Measurements from ENCODE around the gene NUP85.
A peak's percentile ranks its signal among the peaks of the same experiment; 100 is the strongest.
"Not testable (repeated sequence)": the region's sequence is repeated elsewhere in the genome, so short reads cannot be mapped to it uniquely, and the experiment has no call there.

The NUP85 gene

GRCh38 chr17:75241143-75241430, 35.6 kb downstream of the NUP85 start:
- DNase-seq (ENCODE audit: low read depth in 2 of 2): no peak

GRCh38 chr17:75241502-75241901, 36.0 kb downstream of the NUP85 start:
- no peak for DNase-seq (ENCODE audit: low read depth in 2 of 2)

GRCh38 chr17:75241996-75242460, 36.5 kb downstream of the NUP85 start:
- no peak for DNase-seq (ENCODE audit: low read depth in 2 of 2)

GRCh38 chr17:75242461-75243042, 37.1 kb downstream of the NUP85 start:
- DNase-seq (ENCODE audit: low read depth in 2 of 2): no peak

- DNase-seq (ENCODE audit: low read depth in 2 of 2): no peak
These were observed 38.8 kb downstream of the NUP85 start for GRCh38 chr17:75244133-75244866.

GRCh38 chr17:75245011-75245410, 39.5 kb downstream of the NUP85 start:
- DNase-seq (ENCODE audit: low read depth in 2 of 2): no peak

- no peak for DNase-seq (ENCODE audit: low read depth in 2 of 2)
These were observed 40.9 kb downstream of the NUP85 start for GRCh38 chr17:75246404-75246803.

GRCh38 chr17:75249564-75249963, 44.1 kb downstream of the NUP85 start:
- no peak for DNase-seq (ENCODE audit: low read depth in 2 of 2)

- peak; percentile 46 to 49 for DNase-seq (ENCODE audit: low read depth in 2 of 2)
These were observed 44.6 kb downstream of the NUP85 start for GRCh38 chr17:75250009-75250471.

- DNase-seq (ENCODE audit: low read depth in 2 of 2): no peak
These were observed 46.7 kb downstream of the NUP85 start for GRCh38 chr17:75252039-75252816.

GRCh38 chr17:75255954-75256698, 50.6 kb downstream of the NUP85 start:
- DNase-seq (ENCODE audit: low read depth in 2 of 2): not testable (repeated sequence)

- DNase-seq (ENCODE audit: low read depth in 2 of 2): not testable (repeated sequence)
These were observed 51.7 kb downstream of the NUP85 start for GRCh38 chr17:75257228-75257627.

- no peak for DNase-seq (ENCODE audit: low read depth in 2 of 2)
These were observed 55.3 kb downstream of the NUP85 start for GRCh38 chr17:75260641-75261335.

GRCh38 chr17:75261336-75262111, 56.0 kb downstream of the NUP85 start, which contains the start of the genes GGA3 and MRPS7:
Gene GGA3, minus strand, starts transcription at chr17:75261606. Its CDS starts 19 bp downstream, at chr17:75261587.
Gene MRPS7, plus strand, starts transcription at chr17:75261879. Its CDS starts 22 bp downstream, at chr17:75261901.
- peak; percentile 84 to 90 for DNase-seq (ENCODE audit: low read depth in 2 of 2)

GRCh38 chr17:75262112-75262606, 56.7 kb downstream of the NUP85 start:
- no peak for DNase-seq (ENCODE audit: low read depth in 2 of 2)

- DNase-seq (ENCODE audit: low read depth in 2 of 2): no peak
These were observed 57.6 kb downstream of the NUP85 start for GRCh38 chr17:75263055-75263454.

- DNase-seq (ENCODE audit: low read depth in 2 of 2): no peak
These were observed 60.3 kb downstream of the NUP85 start for GRCh38 chr17:75265614-75266315.

GRCh38 chr17:75266316-75267152, 61.1 kb downstream of the NUP85 start:
- DNase-seq (ENCODE audit: low read depth in 2 of 2): no peak

- no peak for DNase-seq (ENCODE audit: low read depth in 2 of 2)
These were observed 61.6 kb downstream of the NUP85 start for GRCh38 chr17:75267153-75267410.
